Cerebellar nuclear complex (tissue), 1 donor: ENCODE results near the gene EIF2B2.

Experiments
- DNase-seq, 2 experiments: peaks; one replicate each; lab custom pipeline; 2025; lab: John Stamatoyannopoulos, UW

Gene EIF2B2

DNA sequence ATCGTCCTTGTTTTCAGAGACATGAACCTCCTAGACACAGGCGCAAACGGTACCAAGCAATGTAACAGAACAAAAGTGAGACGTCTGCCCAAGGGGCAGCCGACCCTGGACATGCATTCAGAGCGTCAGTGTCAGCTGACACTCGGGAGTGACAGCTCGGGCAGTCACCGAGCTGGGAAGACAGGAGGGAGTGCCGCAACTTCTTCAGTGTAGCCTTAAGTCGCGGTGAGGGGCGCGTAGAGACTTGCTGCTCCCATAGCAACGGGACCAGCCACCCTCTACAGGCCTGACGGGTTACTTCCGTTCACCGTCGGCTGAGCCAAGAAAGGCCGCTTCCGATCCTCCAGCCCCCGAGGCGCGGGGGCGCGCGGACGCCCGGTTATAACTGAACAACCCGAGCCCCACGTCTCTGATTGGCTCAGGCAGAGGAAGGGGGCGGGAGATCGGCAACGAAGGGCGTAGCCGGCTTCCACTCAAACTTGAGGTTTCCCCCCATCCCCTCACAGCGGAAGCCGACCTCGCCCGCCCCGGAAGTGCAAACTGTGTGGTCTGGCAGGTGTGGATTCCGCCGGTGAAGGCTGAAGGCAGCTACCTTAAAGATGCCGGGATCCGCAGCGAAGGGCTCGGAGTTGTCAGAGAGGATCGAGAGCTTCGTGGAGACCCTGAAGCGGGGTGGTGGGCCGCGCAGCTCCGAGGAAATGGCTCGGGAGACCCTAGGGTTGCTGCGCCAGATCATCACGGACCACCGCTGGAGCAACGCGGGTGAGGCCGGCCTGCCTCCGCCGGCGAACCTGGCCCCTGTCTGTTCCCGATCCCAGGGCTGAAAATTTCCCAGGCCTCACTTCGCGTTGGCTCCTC lies at the start of gene EIF2B2:
EIF2B2 (plus strand) TSS at position 530 of the 858 bp plus-strand sequence; CDS start at position 600, 70 bp downstream.
- peak; percentile 84 to 96 for DNase-seq

DNA sequence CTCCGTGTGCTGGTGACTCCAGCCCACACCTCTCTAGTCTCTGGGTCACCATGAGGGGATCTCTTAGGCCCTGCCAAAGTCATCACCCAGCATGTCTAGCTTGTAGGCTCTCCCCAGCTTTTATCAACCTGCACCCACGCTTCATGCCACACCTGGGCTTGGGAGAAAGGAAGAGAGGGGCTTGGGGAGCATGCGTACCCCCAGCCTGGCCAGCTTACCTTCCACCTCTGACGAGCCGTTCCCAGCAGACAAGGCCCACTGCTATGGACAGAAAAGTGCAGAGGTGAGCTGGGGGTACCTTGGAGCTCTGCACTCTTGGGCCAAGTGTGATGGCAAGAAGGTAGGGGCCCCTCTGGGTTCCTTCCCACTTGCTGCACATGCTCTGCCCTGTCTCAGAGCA lies 49.0 kb upstream of the EIF2B2 start:
- no peak for DNase-seq

DNA sequence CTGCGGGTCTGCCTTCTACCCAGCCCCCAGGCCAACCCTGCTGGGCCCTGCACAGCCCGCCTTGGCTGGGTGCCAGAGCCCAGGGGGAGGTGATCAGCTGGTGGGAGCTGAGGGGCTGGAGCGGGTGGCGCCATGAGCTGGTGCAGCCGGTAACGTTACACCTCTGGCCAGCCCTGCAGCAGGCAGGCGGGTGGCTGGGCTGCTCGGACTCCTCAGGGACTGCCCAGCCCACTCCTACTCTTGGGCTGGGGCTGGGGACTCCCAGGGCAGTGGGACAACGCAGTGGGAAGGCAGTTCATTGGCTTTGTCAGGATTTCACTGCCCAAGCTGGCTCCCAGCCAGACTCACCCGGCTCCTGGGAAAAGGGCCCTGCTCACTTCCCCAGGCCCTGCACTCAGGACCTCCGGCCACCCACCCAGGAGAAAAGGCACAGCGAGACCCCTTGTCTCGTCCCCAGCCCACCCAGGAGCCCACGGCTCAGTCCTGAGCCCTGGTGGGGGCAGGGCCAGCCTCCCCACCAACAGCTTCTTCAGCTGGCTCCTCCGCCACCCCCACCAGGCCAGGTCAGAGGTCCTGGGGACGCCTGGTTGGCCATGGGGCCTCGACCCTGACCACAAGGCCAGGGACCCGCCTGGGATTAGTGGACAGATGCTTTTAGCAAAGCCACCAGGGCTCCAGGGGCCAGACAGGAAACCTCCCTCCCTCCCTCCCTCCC lies 48.3 kb upstream of the EIF2B2 start:
- no peak for DNase-seq

DNA sequence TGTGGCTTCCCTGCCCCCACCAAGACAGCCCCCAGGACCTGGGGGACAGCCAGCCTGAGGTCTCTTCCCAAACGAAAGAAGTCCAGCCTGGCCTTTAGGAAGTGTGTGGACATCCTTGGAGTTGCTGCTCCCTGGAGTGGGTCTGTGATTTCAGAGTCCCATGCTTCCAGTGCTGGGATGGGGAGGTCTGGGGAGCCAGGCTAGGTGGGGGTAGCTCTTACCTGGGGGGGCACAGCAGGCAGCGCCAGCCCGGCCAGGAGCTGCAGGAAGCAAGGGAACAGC lies 47.8 kb upstream of the EIF2B2 start:
- no peak for DNase-seq

DNA sequence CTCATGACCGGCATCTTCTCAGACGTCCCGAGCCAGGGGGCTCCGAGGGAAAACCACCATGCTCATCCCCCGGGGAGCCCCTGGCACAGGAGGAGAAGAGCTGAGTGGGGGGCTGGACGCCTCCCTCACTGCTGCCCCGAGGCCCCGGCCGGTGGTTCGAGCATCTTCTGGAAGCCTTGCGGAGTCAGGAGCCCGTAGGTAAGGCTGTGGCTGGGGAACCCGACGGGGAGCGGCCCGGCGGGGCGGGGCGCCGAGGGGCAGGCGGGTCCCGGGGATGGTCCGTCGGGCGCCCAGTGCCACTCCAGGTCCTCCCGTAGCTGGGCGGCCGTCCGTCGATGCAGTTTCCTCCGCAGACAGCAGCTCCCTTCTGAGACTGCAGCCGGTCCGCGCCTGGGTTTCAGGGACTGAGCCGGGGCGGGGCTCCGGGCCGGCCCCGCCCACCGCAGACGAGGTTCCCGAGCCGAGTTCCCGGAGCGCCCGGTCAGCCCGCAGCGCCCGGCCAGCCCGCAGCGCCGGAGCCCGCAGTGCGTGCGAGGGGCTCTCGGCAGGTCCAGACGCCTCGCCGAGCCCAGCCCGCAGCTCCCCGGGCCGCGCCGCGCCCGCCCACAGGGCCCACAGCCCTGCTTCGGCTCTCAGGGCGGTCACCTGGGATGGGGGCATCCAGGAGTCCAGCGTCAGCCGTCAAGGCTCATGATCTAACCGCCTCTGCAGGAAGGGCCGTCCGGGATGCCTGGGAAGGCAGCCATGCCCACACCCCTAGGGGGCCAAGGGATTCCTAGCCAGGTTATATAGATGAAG lies 47.3 kb upstream of the EIF2B2 start, which contains the start of gene PGF:
PGF (minus strand) TSS at position 369 of the 798 bp plus-strand sequence; CDS start at position 14, 355 bp downstream.
- no peak for DNase-seq

DNA sequence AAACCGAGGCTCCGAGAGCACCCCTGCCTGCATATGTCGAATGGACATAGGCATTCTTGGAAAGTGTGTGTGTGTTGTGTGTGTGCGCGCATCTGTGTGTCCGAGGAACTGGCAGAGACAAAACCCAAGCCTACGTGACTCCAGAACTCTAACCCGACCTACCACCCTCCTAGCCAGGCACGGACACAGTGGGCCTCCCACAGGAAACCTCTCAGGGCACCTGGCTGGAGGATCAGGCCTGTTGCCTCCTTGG lies 46.8 kb upstream of the EIF2B2 start:
- DNase-seq, result no peak

DNA sequence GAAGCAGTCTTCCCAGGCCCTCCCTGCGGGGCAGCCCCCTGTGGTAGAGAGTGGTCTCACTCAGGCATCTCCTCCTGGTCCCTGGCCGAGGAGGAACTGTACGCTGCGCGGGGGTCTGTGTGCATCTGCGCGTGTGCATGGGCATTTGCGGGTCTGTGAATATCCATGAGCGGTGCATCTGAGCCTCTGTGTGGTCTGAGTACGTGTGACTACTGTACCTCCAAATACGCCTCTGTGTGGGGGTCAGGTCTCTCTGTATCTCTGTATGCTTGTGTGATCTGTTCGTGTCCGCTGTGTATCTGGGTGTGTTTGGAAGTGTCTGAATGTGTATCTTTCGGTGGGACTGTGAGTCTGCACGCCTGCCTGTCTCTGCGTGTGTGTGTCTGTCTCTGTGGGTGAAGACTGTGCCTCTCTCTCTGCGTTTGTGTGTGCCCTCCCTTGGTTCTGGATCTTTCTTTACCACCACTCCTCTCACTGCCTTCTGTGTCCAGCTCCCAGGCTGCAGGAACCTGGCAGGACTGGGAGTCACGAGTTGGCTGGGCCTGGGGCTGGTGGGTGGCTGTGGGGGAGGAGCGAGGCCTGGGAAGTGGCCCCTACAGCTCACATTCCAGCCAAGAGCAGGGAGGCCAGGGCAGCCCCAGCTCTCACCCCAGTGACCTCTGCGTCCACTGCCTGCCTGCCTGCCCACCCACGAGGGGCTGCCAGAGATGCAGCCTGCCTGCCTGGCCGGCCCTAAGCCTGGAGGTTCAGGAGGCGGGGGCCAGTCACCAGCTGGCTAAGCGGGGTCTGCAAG lies 46.2 kb upstream of the EIF2B2 start:
- no peak for DNase-seq

DNA sequence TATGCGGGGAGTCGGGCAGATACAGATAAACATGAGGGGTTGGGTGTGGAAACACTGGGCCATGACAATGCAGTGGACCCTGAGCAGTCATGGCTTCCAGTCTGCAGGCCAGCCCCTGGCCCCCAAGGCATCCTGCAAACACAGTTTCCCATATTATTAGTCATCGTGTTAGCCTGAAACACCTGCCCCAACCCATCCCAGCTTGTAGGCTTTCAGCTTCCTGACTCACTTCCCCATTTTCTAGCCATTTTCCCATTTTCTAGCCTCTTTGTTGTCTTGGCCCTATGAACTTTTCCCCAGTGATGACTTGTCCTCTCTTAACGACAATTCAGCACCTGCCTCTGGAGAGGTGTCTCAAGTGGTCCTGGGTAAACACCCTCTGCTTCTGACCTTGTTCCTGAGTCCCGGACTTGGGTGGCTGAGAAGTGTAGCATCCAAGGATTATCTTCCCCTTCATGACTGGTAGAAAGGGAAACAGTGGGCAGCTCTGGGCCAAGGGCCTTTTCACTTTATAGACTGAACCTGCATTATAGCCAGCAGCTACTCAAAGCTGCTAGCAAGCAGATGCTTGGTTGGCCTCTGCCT lies 43.0 kb upstream of the EIF2B2 start:
- DNase-seq, result no peak

DNA sequence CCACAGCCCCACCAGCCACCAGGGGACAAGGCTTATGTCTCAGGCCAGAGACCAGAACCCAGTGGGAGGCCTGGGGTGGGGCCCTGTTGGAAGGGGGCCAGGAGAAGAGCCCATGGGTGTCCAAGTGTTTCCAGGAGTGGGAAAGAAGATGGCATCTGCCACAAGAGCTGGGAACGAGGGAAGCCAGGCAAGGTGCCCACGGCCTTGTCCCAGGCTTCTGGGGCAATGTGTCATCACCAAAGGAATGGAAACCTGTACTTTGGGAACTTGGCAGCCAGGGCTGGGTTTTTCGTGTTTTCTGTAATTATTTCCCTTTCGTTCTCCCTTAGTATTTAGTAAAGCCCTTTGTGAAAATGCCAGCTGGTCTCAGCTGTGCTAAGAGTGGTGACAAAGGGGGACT lies 42.0 kb upstream of the EIF2B2 start:
- no peak for DNase-seq

DNA sequence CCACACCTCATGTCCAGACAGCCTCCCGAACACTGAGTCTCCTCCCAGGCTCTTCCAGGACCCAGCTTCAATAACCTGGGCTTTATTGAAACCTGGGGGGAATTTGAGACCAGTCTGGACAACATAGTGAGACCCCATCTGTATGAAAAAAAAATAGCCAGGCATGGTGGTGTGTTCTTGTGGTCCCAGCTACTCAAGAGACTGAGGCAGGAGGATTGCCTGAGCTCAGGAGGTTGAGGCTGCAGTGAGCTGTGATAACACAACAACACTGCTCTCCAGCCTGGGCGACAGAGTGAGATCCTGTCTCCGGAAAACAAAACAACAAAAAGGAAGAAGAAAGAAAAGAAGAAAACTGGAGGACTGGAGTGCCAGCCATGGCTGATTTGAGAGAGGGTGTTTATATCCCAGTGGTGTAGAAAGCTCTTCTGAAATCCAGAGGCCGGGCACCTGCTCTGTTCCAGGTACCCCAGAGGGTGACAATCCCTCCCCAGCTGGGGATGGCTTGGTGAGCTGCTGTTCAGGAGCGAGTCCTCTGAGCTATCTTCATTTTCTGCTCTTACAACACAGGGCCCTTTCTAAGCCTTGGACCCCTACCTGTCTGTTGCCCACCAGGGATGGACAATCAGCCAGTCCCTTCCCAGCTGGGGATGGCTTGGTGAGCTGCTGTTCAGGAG lies 41.3 kb upstream of the EIF2B2 start:
- DNase-seq, result no peak

DNA sequence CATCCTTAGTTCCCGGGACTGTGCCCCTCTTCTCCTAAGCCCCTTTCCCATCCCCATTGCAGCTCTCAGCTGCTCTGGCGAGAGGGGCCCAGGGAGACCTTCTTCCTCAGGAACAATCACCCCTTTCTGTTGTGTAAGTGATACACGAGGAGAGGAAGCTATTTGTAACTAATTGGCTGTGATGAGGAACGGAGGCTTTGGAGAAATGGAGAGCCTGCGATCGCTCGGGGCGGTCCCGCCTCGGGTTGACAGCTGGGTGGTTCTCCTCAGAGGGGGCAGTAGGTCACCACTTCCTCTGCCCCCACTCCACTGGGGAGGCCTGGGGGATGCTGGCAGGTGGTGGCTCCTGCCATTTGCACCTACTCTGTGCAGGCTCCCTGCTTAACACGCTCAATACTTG lies 40.7 kb upstream of the EIF2B2 start:
- DNase-seq, result no peak

DNA sequence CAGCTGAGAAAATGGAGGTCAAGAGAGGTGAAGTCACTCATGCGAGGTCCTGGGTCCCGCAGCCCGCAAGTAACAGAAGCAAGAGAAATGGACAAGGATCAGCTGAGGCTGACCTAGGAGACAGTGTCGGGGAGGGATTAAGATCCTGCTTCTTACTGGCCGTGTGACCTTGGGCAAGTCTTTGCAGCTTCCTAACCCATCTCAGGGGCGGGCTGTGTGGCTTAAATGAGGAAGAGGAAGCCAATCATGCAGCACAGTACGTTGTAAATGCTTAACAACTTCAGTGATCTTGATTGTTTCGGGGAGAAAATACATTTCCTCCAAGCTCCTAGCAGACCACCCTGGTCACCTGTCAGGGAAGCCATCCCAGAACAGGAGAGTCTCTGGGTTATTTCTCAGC lies 40.2 kb upstream of the EIF2B2 start:
- no peak for DNase-seq

DNA sequence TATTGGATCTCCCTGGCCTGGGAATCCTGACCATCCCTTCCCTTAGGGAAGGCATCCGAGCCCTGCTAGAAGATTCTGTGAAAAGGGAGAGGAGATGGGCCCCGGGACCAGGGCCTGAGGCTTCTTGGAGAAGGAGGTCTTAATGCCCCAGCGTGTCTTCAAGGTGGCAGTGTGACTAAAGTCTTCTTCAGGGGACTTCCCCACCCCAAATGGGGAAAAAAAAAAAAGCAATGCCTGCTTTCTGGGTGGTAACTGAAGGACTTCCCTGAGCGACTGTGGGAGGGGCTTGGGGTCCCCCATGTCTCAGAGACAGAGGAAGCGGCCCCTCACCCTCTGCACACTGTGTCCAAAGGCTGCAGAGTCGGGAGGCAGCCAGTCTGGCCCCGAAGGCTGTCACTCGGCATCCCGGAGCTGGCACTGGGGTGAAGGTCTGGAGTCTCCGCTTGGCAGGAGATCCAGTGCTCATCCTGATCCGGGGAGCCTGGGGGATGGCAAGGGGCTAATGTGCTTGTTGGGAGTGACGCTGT lies 39.5 kb upstream of the EIF2B2 start:
- DNase-seq, result no peak

DNA sequence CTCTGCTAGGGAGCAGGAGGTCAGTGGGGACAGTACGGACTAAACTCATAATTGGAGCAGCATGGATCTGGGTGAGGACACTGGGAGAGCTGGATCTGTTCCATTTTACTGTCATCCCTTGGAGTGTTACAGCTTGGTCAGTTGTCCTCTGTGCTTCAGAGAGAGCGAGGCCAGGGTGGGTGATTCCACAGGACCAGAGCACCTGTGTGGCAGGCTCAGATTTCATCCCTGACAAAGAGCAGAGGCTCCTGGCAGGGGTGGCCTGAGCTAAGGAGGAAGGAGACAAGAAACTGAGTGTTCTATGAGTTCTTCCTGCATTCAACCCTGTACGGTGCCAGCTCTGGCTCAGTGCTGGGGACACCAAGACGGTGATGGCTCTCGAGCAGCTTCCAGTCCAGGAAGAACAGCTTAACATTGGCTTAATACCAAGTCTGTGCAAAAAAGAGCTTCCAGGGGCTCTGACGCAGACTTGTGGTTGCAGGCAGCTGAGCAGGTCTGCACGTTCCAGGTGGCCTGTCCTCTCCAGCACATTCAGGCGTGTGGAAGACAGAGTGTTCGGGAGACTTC lies 38.9 kb upstream of the EIF2B2 start:
- no peak for DNase-seq

DNA sequence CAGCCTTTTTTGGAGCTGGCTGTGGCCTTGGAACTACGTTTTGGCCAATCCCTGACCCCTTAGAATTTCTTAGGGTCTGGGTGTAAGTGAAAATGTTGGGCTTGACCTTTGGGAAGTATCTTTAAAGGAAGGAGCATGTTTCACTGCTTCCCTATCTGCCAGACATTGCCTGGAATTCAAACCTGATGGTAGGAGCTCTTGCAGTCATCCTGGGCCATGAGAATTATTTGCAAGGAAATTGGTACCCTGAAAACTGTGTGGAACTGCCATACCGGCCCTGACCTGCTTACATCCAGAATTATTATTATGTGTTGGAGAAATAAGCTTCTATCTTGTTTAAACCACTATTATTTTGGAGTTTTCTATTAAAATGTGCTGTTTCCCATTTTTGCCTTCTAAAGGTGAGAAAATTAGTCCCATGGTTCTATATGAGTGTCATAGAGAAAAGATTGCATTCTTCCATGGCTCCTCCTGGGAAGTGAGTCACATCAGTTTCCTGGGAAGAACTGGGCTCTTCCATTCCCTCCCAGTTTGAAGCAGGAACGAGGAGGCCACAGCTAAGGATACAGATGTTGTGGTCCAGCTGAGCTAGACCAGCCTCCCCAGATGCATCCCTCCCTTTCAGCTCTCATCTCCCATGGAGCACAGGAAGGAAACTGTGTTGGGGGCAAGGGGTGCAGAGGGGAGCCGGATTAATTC lies 37.8 kb upstream of the EIF2B2 start:
- no peak for DNase-seq

DNA sequence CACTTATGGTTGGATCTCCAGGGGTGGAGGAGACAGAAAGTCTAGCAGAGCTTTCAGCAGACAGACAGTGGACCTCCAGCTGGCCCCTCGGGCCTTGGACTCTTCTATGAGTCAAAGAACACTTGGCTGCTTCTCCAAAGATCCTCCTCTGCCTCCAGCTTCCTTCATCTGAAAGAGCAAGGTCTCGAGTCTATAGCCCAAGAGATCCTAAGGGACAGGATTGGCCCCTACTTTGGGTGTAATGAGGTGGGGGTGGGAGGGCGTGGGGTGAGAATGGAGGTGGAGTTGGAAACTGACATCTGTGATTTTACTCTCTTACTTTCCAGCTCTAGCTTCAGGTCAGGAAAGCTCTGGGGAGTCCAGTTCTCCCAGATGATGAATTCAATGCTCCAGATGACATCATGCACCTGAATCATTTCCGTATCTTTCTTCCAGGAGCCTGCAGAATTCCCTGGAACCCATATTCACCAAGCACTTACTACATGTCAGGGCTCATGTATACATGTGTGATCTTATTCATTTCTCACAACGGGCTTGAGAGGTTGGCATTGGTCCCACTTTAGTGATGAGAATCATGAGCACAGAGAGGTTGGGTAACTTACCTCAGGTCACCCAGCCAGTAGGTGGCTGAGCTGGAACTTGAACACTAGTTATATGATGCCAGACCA lies 37.1 kb upstream of the EIF2B2 start:
- no peak for DNase-seq

DNA sequence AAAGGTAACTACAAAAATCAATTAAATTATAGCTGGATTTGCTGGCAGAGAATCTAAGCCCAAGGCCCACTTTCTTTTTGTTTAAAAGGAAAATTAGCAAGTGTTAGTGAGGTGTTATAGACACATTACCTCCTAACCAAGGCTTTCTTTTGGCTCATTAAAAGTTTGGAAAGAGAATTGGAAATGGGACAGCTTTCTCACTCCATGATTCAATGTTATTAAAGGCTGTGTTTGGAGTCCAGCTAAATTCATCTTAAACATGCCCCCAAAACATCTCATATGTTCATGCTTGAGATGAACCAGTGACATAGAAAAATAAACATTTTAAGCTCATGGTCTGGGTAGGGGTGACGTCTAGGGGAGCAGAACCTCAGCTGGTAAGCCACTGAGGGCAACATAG lies 33.9 kb upstream of the EIF2B2 start:
- DNase-seq, result no peak

DNA sequence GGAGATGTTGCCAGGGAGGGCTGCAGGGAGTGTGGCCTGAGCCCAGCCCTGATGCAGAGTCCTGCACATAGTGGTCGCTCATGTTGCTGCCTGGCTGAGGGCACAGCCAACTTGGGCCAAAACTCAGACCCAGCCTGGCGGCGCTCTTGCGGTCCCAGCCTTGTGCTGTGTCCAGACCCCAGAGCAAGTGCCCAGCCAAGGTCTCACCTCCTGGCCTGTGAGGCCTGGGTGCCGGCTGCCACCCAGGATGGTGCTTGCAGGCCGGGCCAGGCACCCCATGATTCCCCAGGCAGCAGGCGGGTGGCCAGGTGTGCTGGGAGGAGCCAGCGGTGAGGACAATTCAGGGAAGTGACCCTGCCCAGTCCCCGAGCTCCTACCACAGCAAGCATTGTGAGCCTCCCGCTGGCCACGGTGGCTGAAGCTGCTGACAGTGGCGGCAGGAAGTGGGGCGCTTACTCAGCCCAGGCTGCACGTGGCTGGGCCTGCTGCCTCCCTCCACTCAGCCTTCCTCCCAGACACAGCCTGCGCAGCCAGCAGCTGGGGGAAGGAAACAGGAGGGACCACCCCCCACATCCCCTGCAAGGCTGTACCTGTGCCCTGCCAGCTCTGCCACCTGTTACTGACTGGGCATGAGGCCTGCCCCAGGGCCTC lies 29.6 kb upstream of the EIF2B2 start:
- no peak for DNase-seq

DNA sequence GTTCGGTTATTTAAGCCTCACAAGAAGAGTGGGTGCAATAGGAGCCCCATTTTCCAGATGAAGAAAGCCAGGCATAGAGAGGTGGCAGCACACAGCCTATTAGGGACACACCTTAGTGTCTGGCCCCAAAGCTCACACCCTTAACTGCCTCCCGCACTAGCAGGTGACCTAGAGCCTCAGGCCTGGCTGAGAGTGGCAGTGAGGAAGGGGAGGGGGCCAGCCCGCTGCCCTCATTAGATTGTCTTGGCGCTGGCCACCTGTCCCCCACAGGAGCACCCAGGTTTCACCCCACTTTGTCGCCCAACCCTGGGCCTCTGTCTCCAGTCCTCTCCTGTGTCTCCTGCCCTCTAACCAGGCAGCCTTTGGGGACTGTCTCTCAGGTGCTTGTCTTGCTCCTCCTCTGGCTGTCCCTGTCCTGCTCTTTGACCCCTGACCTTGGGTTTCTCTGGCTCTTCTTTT lies 28.8 kb upstream of the EIF2B2 start:
- DNase-seq, result no peak
